GM04504 (cell line): ENCODE measurements around the gene ZNF414.
"Not testable (repeated sequence)": the region's sequence is repeated elsewhere in the genome, so short reads cannot be mapped to it uniquely, and the experiment has no call there.

Source experiments
- DNase-seq: peaks from one replicate; pipeline ENCODE4 v3.0.0-alpha.2; 2012; ENCODE audit warnings: low read depth

Gene ZNF414

GRCh38 chr19:8517551-8518442 lies 3.8 kb upstream of the ZNF414 start:
- no peak for DNase-seq

GRCh38 chr19:8515317-8515716 lies 1.4 kb upstream of the ZNF414 start:
- DNase-seq = no peak

- DNase-seq = not testable (repeated sequence)
Observed at GRCh38 chr19:8514505-8515009, 590 bp upstream of the ZNF414 start.

GRCh38 chr19:8513036-8513686 lies 806 bp downstream of the ZNF414 start:
- DNase-seq = no peak

GRCh38 chr19:8512115-8512967 lies 1.6 kb downstream of the ZNF414 start:
- no peak for DNase-seq

- no peak for DNase-seq
Observed at GRCh38 chr19:8511573-8512101, 2.3 kb downstream of the ZNF414 start.

GRCh38 chr19:8510589-8511115 lies 3.3 kb downstream of the ZNF414 start:
- DNase-seq = no peak

- no peak for DNase-seq
Observed at GRCh38 chr19:8506402-8506957, 7.5 kb downstream of the ZNF414 start.

GRCh38 chr19:8505680-8506401 lies 8.1 kb downstream of the ZNF414 start:
- DNase-seq = no peak

- DNase-seq = no peak
Observed at GRCh38 chr19:8504919-8505318, 9.0 kb downstream of the ZNF414 start.

- DNase-seq = no peak
Observed at GRCh38 chr19:8504171-8504570, 9.8 kb downstream of the ZNF414 start.

GRCh38 chr19:8503510-8503909 lies 10.5 kb downstream of the ZNF414 start:
- no peak for DNase-seq

- no peak for DNase-seq
Observed at GRCh38 chr19:8501981-8502380, 12.0 kb downstream of the ZNF414 start.

- DNase-seq = no peak
Observed at GRCh38 chr19:8501516-8501915, 12.5 kb downstream of the ZNF414 start.

- no peak for DNase-seq
Observed at GRCh38 chr19:8500158-8500557, 13.8 kb downstream of the ZNF414 start.

GRCh38 chr19:8499048-8499833 lies 14.7 kb downstream of the ZNF414 start:
- DNase-seq = no peak

GRCh38 chr19:8498295-8498694 lies 15.7 kb downstream of the ZNF414 start:
- DNase-seq = no peak

- DNase-seq = no peak
Observed at GRCh38 chr19:8494158-8494557, 19.8 kb downstream of the ZNF414 start.

- no peak for DNase-seq
Observed at GRCh38 chr19:8491574-8491973, 22.4 kb downstream of the ZNF414 start.

- DNase-seq = no peak
Observed at GRCh38 chr19:8490873-8491272, 23.1 kb downstream of the ZNF414 start.
